Activated naive CD4-positive, alpha-beta T cell treated with anti-CD3 and anti-CD28 coated beads for 36 hours (primary cell): ENCODE data around the gene NR6A1. TPM values are rescaled to one million over a fixed set of nuclear protein-coding genes. Genes with fewer than 3 reads are reported as not detected.
"Not testable (repeated sequence)": the region's sequence is repeated elsewhere in the genome, so short reads cannot be mapped to it uniquely, and the experiment has no call there.

Experiments used
- CTCF ChIA-PET: fragments of 350-600 bp; sonication (Branson Sonifier 250); formaldehyde crosslinking; loops from one replicate; lab custom pipeline; 2021; ENCODE audit warnings: antibody characterized with exemption; lab: Charles Lee
- DNase-seq: peaks from one replicate; pipeline ENCODE4 v3.0.0-alpha.2; 2020
- H3K27ac Mint-ChIP-seq: one replicate; pipeline ENCODE4 v1.8.0; 2021; ENCODE audit warnings: mild to moderate bottlenecking, mixed read lengths
- H3K27me3 Mint-ChIP-seq: one replicate; pipeline ENCODE4 v1.8.0; 2021; ENCODE audit warnings: low read depth, mixed read lengths
- H3K36me3 Mint-ChIP-seq: one replicate; pipeline ENCODE4 v1.8.0; 2021; ENCODE audit warnings: low read depth, mixed read lengths
- H3K4me1 Mint-ChIP-seq: one replicate; pipeline ENCODE4 v1.8.0; 2021; ENCODE audit warnings: low read depth, mixed read lengths
- H3K4me3 Mint-ChIP-seq: one replicate; pipeline ENCODE4 v1.8.0; 2021; ENCODE audit warnings: mild to moderate bottlenecking, moderate library complexity, mixed read lengths
- H3K9me3 Mint-ChIP-seq: one replicate; pipeline ENCODE4 v1.8.0; 2021; ENCODE audit warnings: mixed read lengths
- intact Hi-C: fragments of 100-400 bp; cut with micrococcal nuclease; formaldehyde crosslinking; loops from one replicate; pipeline ENCODE4 v1.15.1; 2023
- total RNA-seq, 2 experiments: library from RNA; stranded (reverse); gene quantifications; one replicate each; pipeline ENCODE4 v1.2.3, GENCODE V29; 2021

The NR6A1 gene
- total RNA-seq, 2 experiments from 2014 or later: 1.8 TPM

DNA sequence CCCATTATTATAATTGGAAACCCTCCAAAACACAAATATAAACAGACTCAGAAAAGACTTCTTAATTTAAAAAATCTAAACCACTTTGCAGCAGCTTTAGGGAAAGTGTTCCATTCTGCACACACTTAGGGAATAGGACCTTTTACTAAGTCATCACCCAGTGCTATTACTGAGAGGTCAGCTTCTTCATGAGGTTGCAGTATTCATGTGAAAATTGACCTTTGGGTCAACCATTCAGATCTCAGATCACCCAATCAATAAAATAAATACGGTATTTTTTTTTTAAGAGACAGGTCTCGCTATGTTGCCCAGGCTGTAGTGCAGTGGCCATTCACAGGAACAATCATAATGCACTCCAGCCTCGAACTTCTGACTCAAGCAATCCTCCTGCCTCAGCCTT is 21.8 kb downstream of the NR6A1 start:
- CTCF ChIA-PET: interaction anchor here (0.7 to 1.1 kb wide), 2 partner anchors 10 to 11 kb away, joined by 3 read pairs; no protein-coding TSS in a partner anchor
- intact Hi-C loops: no loop called here

DNA sequence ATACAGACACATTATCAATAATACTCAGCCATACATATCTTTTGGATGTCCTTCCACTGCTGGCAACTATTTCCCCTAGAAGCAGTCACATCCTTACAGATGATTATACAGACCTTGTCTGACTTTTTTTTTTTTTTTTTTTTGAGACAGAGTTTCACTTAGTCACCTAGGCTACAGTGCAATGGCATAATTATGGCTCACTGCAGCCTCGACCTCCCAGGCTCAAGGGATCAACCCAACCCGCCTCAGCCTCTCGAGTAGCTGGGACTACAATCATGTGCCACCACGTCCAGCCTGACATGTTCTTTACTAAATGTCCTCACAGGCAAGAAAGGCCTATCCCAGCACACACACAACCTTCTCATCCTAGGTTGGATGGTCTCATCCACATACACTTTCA is 24.0 kb downstream of the NR6A1 start:
- Mint-ChIP-seq H3K36me3 (no peaks in the 10 kb centered on the region), H3K4me1 (no peaks in the 10 kb centered on the region), H3K27ac (no peak overlapping the region), H3K27me3 (peaks cover 18% of the 10 kb centered on the region), H3K4me3 (no peak overlapping the region), H3K9me3 (no peaks in the 10 kb centered on the region)
- DNase-seq: no peak
- CTCF ChIA-PET: interaction anchor here (1.0 to 1.5 kb wide), 2 partner anchors 35 to 130 kb away, joined by 3 to 4 read pairs; no protein-coding TSS in a partner anchor
- intact Hi-C loops: no loop called here

More for the DNA sequence above, 21.8 kb downstream of the NR6A1 start:
- Mint-ChIP-seq H3K27ac (no peak overlapping the region), H3K27me3 (peaks cover 27% of the 10 kb centered on the region), H3K36me3 (no peaks in the 10 kb centered on the region), H3K4me1 (peaks cover 2% of the 10 kb centered on the region), H3K9me3 (no peaks in the 10 kb centered on the region), H3K4me3 (no peak overlapping the region)
- DNase-seq: no peak

DNA sequence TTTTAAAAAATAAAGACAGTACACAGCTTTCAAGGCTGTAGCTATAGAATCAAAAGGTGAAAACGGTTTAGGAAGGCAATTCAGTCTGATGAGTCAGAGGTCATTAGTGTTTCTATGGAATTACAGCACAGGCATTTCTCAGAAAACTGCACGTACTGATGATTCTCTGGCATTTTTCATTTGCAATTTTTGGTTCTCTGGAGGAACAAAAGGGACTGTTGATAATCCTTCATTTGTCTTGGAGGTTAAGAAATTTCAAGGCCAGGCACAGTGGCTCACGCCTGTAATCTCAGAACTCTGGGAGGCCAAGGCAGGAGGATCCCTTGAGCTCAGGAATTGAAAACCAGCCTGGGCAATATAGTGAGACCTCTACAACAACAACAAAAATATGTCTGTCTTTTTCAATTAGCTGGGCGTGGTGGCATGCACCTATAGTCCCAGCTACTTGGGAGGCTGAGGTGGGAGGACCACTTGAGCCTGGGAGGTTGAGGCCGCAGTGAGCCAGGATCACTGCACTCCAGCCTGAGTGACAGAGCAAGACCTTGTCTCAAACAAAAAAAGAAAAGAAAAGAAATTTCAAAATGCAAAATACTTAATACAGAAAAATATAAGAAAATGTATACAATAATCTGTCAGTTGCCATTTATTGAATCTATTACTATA is 27.3 kb downstream of the NR6A1 start:
- CTCF ChIA-PET: interaction anchor here (0.6 to 1.2 kb wide), 3 partner anchors 10 to 497 kb away, joined by 3 to 5 read pairs (median 3); no protein-coding TSS in a partner anchor
- Mint-ChIP-seq H3K27ac (no peak overlapping the region), H3K27me3 (peaks cover 7% of the 10 kb centered on the region), H3K9me3 (no peaks in the 10 kb centered on the region), H3K4me3 (no peak overlapping the region), H3K36me3 (no peaks in the 10 kb centered on the region), H3K4me1 (no peaks in the 10 kb centered on the region)
- no peak for DNase-seq
- intact Hi-C loops: no loop called here

DNA sequence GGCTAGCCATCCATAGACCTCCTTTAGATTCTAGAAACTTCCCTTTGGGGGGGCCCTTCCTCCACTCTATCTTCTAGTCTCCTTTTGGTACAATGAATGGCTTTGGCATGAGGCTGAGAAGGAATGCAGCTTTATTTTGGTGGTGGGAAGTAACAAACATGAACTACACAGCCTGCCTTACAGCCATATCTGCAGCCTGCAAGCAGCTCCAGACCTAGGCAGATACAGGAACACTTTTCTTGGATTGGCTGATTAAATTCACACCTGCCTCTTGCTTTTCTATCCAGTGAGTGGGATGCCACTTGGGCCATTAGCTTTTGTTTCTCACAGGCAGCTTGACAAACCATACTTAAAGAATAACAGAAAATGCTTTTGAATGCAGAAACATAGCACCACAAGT is 28.2 kb downstream of the NR6A1 start:
- no peak for DNase-seq
- Mint-ChIP-seq H3K4me1 (no peaks in the 10 kb centered on the region), H3K4me3 (no peak overlapping the region), H3K27ac (no peak overlapping the region), H3K9me3 (no peaks in the 10 kb centered on the region), H3K27me3 (peaks cover 7% of the 10 kb centered on the region), H3K36me3 (no peaks in the 10 kb centered on the region)
- intact Hi-C loops: no loop called here
- CTCF ChIA-PET: interaction anchor here (0.5 to 0.9 kb wide), 2 partner anchors 9 to 1101 kb away, joined by 3 read pairs; no protein-coding TSS in a partner anchor

DNA sequence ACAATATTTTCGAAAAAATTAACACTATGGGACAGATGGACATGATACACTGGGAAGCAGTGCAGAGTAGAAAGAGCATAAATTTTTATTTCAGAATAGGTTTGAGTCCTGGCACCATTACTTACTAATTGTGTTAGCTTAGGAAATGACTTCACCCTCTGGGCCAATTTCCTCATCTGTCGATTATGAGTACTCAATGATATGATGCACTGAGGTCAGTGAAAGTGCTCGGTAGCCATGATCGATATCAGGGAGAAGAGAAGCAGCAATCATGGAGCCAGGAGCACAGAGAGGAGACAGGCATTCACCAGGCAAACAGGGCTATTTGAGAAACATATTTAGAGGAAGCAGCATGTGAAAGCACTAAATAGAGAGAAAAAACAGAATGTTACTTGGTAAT is 29.4 kb downstream of the NR6A1 start:
- no peaks in the 10 kb centered on the region for H3K36me3 Mint-ChIP-seq
- peaks cover 7% of the 10 kb centered on the region for H3K27me3 Mint-ChIP-seq
- no peak for DNase-seq
- intact Hi-C loops: no loop called here
- no peaks in the 10 kb centered on the region for H3K4me1 Mint-ChIP-seq
- no peak overlapping the region for H3K27ac Mint-ChIP-seq
- no peak overlapping the region for H3K4me3 Mint-ChIP-seq
- H3K9me3 Mint-ChIP-seq: no peaks in the 10 kb centered on the region
- CTCF ChIA-PET: no interaction called here

DNA sequence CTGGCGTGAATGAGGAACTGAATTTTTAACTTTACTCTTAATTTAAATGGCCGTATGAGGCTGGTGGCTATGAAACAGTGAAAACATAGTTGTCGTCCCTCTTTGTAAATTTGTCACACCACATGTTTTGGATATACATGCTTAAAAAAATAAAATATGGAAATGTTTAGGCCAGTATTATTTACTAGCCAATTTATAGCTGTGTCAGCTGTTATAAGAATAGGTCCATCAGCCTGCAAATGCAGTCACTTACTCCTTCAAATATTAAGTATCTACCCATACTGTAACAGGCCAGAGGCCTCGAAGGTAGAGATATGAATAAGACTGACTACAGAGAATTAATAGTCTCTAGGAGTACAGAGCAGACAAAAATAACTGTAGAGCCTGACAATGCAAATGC is 30.0 kb downstream of the NR6A1 start:
- no peak overlapping the region for H3K27ac Mint-ChIP-seq
- H3K4me3 Mint-ChIP-seq: no peak overlapping the region
- H3K27me3 Mint-ChIP-seq: peaks cover 6% of the 10 kb centered on the region
- H3K4me1 Mint-ChIP-seq: no peaks in the 10 kb centered on the region
- no peaks in the 10 kb centered on the region for H3K36me3 Mint-ChIP-seq
- DNase-seq: no peak
- intact Hi-C loops: no loop called here
- CTCF ChIA-PET: no interaction called here
- no peaks in the 10 kb centered on the region for H3K9me3 Mint-ChIP-seq

DNA sequence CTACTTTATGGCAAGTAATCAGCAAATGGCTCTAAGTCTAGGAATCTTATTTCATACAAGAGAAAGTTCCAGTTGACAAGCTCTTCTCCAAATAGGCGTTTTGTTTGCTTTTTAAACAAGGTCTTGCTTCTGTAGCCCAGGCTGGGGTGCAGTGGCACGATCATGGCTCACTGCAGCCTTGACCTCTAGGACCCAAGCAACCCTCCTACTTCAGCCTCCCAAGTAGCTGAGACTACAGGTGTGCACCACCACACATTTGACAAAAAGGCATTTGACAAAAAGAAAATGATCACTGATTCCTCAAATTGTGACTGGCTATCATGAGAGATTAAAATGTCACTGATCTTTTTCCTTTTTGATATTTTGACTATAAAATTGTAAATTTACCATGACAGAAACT is 31.8 kb downstream of the NR6A1 start:
- CTCF ChIA-PET: interaction anchor here (0.6 kb wide), 1 partner anchor 320 kb away, joined by 3 read pairs; no protein-coding TSS in a partner anchor
- no peaks in the 10 kb centered on the region for H3K9me3 Mint-ChIP-seq
- no peak overlapping the region for H3K27ac Mint-ChIP-seq
- intact Hi-C loops: no loop called here
- H3K27me3 Mint-ChIP-seq: no peaks in the 10 kb centered on the region
- H3K36me3 Mint-ChIP-seq: no peaks in the 10 kb centered on the region
- no peak for DNase-seq
- H3K4me1 Mint-ChIP-seq: peaks cover 13% of the 10 kb centered on the region
- H3K4me3 Mint-ChIP-seq: no peak overlapping the region

DNA sequence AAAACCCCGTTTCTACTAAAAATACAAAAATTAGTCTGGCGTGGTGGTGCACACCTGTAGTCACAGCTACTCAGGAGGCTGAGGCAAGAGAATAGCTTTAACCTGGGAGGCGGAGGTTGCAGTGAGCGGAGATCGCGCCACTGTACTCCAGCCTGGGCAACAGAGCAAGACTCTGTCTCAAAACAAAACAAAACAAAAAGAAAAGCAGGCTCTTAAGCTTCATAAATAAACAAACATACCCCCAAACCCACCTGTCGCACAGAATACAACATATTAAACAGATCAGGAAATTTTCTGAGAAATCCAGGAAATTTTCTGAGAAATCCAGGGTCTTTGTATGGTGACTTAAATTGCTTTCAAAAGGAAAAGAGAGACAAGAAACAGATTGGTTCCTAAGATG is 33.0 kb downstream of the NR6A1 start:
- H3K9me3 Mint-ChIP-seq, H3K27me3 Mint-ChIP-seq, H3K4me3 Mint-ChIP-seq, DNase-seq, H3K36me3 Mint-ChIP-seq, intact Hi-C loops, CTCF ChIA-PET, H3K27ac Mint-ChIP-seq: not testable (repeated sequence)
- peaks cover 16% of the 10 kb centered on the region for H3K4me1 Mint-ChIP-seq

DNA sequence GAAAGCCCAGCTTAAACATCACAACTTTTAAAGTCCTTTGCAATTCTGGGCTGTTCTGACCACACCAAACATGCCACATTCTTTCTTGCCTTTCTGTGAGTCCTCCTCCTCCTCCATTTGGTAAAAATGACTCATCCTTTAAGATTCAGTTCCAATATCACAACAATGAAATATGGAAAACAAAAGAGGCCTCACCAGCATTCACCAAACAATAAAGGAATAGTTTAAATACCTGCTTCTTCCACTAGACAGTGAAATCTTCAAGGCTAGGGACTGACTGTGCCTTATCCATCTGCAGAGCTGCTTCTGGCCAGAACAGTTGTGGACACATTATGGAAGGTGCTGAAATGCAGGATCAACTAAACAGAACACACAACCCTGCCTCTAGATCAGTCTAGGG is 36.0 kb downstream of the NR6A1 start:
- Mint-ChIP-seq H3K9me3 (no peaks in the 10 kb centered on the region), H3K4me3 (no peak overlapping the region), H3K27ac (no peak overlapping the region), H3K27me3 (peaks cover 18% of the 10 kb centered on the region), H3K4me1 (peaks cover 16% of the 10 kb centered on the region), H3K36me3 (peaks cover 2% of the 10 kb centered on the region)
- CTCF ChIA-PET: interaction anchor here (0.9 to 1.4 kb wide), 4 partner anchors 11 to 183 kb away, joined by 3 read pairs; no protein-coding TSS in a partner anchor
- DNase-seq: peak; percentile 20
- intact Hi-C loops: loop anchor here (2.0 kb wide), 1 partner anchor 36 kb away; the partner anchor contains the start of gene NR6A1

DNA sequence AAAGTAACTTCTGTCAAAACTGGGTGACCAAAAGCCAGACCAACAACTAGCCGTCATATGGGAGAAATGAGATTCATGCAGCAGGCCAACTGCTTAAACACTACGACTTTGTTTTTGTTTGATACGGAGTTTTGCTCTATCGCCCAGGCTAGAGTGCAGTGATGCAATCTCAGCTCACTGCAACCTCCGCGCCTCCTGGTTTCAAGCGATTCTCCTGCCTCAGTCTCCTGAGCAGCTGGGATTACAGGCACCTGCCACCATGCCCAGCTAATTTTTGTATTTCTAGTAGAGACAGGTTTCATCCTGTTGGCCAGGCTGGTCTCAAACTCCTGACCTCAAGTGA is 36.4 kb downstream of the NR6A1 start:
- DNase-seq, H3K36me3 Mint-ChIP-seq, H3K4me3 Mint-ChIP-seq, H3K9me3 Mint-ChIP-seq, H3K27ac Mint-ChIP-seq: not testable (repeated sequence)
- intact Hi-C loops: loop anchor here (2.0 kb wide), 1 partner anchor 36 kb away; the partner anchor contains the start of gene NR6A1
- CTCF ChIA-PET: interaction anchor here (0.9 to 1.5 kb wide), 6 partner anchors 9 to 183 kb away, joined by 3 to 4 read pairs (median 3); no protein-coding TSS in a partner anchor
- H3K4me1 Mint-ChIP-seq: peaks cover 16% of the 10 kb centered on the region
- H3K27me3 Mint-ChIP-seq: peaks cover 19% of the 10 kb centered on the region

DNA sequence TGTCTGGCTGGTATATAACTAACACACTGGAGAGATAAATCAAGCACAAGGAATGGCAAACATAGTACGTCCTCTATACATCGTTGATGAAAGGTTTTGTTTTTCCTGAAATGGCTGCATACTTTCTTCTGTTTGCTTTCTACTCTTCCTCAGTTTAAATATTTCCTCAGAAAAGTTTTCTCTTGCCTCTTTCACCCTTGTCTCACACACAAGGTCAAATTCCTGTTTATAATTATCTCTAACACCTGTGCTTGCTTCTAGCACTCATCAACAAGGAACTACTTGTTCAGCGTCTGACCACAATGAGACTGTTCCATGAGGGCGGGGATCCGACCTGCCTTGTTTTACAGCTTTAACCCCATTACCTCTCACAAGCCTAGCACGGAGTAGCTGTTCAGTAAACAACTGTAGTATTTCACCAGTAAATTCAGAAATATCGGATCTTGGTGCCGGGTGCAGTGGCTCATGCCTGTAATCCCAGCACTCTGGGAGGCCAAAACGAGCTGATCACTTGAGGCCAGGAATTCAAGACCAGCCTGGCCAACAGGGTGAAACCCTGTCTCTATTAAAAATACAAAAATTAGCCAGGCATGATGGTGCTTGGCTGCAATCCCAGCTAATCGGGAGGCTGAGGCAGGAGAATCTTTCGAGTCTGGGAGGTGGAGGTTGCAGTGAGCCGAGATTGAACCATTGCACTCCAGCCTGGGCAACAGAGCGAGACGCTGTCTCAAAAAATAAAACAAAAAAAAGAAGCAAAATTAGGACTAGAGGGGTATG is 37.0 kb downstream of the NR6A1 start:
- no peaks in the 10 kb centered on the region for H3K9me3 Mint-ChIP-seq
- H3K36me3 Mint-ChIP-seq: peaks cover 2% of the 10 kb centered on the region
- CTCF ChIA-PET: interaction anchor here (0.7 to 1.5 kb wide), 7 partner anchors 9 to 183 kb away, joined by 3 to 4 read pairs (median 3); no protein-coding TSS in a partner anchor
- H3K27ac Mint-ChIP-seq: no peak overlapping the region
- peaks cover 19% of the 10 kb centered on the region for H3K27me3 Mint-ChIP-seq
- intact Hi-C loops: loop anchor here (2.0 kb wide), 1 partner anchor 37 kb away; the partner anchor contains the start of gene NR6A1
- peaks cover 16% of the 10 kb centered on the region for H3K4me1 Mint-ChIP-seq
- no peak for DNase-seq
- H3K4me3 Mint-ChIP-seq: no peak overlapping the region

DNA sequence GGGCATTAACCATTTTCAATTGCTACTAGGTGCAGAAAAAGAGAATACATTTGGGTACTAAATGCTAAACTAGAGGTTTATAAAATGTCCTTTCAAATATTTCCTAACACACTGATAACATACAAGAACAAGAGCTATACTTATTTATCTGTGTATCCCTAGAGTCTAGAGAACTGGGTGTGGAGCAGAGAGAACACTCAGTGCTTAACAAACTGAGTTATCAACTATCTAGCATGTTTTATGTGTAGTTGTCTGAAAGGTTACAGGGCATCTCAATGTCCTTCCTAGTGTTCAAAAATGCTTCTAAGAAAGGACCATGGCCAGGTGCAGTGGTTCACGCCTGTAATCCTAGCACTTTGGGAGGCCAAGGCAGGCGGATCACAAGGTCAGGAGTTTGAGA is 40.3 kb downstream of the NR6A1 start:
- H3K27me3 Mint-ChIP-seq: peaks cover 19% of the 10 kb centered on the region

More for the DNA sequence above, 40.3 kb downstream of the NR6A1 start:
- CTCF ChIA-PET: no interaction called here
- no peak for DNase-seq
- no peaks in the 10 kb centered on the region for H3K9me3 Mint-ChIP-seq
- peaks cover 22% of the 10 kb centered on the region for H3K4me1 Mint-ChIP-seq
- H3K4me3 Mint-ChIP-seq: no peak overlapping the region
- intact Hi-C loops: no loop called here
- no peak overlapping the region for H3K27ac Mint-ChIP-seq
- H3K36me3 Mint-ChIP-seq: peaks cover 2% of the 10 kb centered on the region
